Endothelial cell of umbilical vein (primary cell): ENCODE data around the gene RPL12. TPM values are rescaled to one million over a fixed set of nuclear protein-coding genes. Genes with fewer than 3 reads are reported as not detected.

Experiments
- BruUV-seq: library from RNA; stranded (reverse); fragments of 400-500 nt; replicated peaks from 2 replicates; lab custom pipeline; 2021; lab: Mats Ljungman, UMichigan
- CTCF ChIA-PET: fragments of 300-600, 350-600 bp; sonication (Branson Sonifier 250); formaldehyde crosslinking; loops from one replicate; lab custom pipeline; 2021; ENCODE audit warnings: antibody characterized with exemption, inconsistent platforms; lab: Charles Lee
- POLR2A ChIA-PET: fragments of 300-600, 350-600 bp; sonication (Branson Sonifier 250); formaldehyde crosslinking; loops from one replicate; lab custom pipeline; 2021; ENCODE audit warnings: antibody characterized with exemption, inconsistent platforms; lab: Charles Lee
- DNase-seq: peaks from one replicate; pipeline ENCODE4 v3.0.0-alpha.2; 2011; ENCODE audit warnings: low read depth, low spot score
- FAIRE-seq: peaks from 2 replicates; lab custom pipeline; 2011; peaks lifted over from hg19 to GRCh38; lab: Jason Lieb, UNC
- H2AFZ ChIP-seq: 2 replicates; pipeline ENCODE4 v1.6.0; 2012; ENCODE audit warnings: low read depth, low read length, control low read depth, inconsistent platforms
- H3K27ac ChIP-seq: 2 replicates; pipeline ENCODE4 v1.5.1; 2011; ENCODE audit warnings: low read depth, mild to moderate bottlenecking, control low read depth, low read length, moderate library complexity; ENCODE audit not compliant: insufficient read depth
- H3K27me3 ChIP-seq, 2 experiments: 2 replicates each; pipeline versions ENCODE4 v1.6.0 to v1.6.1; 2011; ENCODE audit warnings: low read length in 2 of 2, mixed read lengths in 1 of 2; ENCODE audit not compliant: control insufficient read depth in 2 of 2, insufficient read depth in 2 of 2
- H3K36me3 ChIP-seq, 2 experiments: 2 replicates in 1 of 2; 3 replicates in 1 of 2; pipeline ENCODE4 v1.5.1; 2011; ENCODE audit warnings: low read length in 2 of 2, mild to moderate bottlenecking in 1 of 2, moderate library complexity in 1 of 2; ENCODE audit not compliant: control insufficient read depth in 2 of 2, insufficient read depth in 2 of 2; ENCODE audit errors: extremely low read depth in 1 of 2
- H3K4me1 ChIP-seq: 3 replicates; pipeline ENCODE4 v1.5.1; 2011; ENCODE audit warnings: mild to moderate bottlenecking, low read length; ENCODE audit not compliant: control insufficient read depth, insufficient read depth; ENCODE audit errors: extremely low read depth
- H3K4me2 ChIP-seq: 2 replicates; pipeline ENCODE4 v1.6.1; 2011; ENCODE audit warnings: low read length, control low read depth, mixed read lengths; ENCODE audit not compliant: insufficient read depth
- H3K4me3 ChIP-seq, 3 experiments: fragments of 200-600 bp in 1 of 3; sonication (generic), shearing (Covaris generic) in 1 of 3; replicated peaks in 1 of 3; 2 replicates each; pipeline ENCODE4 v1.5.1; 2011 to 2016; ENCODE audit warnings: control low read depth in 3 of 3, low read length in 3 of 3, mild to moderate bottlenecking in 2 of 3, inconsistent platforms in 1 of 3, low read depth in 1 of 3, moderate library complexity in 1 of 3; ENCODE audit not compliant: insufficient read depth in 1 of 3
- H3K79me2 ChIP-seq: 2 replicates; pipeline ENCODE4 v1.6.0; 2012; ENCODE audit warnings: low read length, inconsistent platforms; ENCODE audit not compliant: control insufficient read depth, insufficient read depth
- H3K9ac ChIP-seq: replicated peaks from 2 replicates; pipeline ENCODE3; 2011; ENCODE audit warnings: low read length, control low read depth; ENCODE audit not compliant: insufficient read depth; ENCODE audit errors: extremely low read depth
- H3K9me1 ChIP-seq: replicated peaks from 3 replicates; pipeline ENCODE4 v1.6.0; 2011; ENCODE audit warnings: mild to moderate bottlenecking, low read length; ENCODE audit not compliant: control insufficient read depth, insufficient read depth; ENCODE audit errors: extremely low read depth
- H3K9me3 ChIP-seq: replicated peaks from 2 replicates; pipeline ENCODE4 v1.5.1; 2012; ENCODE audit warnings: low read length, inconsistent platforms; ENCODE audit not compliant: control insufficient read depth, insufficient read depth
- H4K20me1 ChIP-seq: replicated peaks from 2 replicates; pipeline ENCODE3; 2011; ENCODE audit warnings: mild to moderate bottlenecking, low read length; ENCODE audit not compliant: control insufficient read depth, insufficient read depth; ENCODE audit errors: extremely low read depth
- CTCF ChIP-seq, 2 donors: IDR thresholded peaks; 1 replicate in 1 of 2; 2 replicates in 1 of 2; pipeline ENCODE4 v1.5.1; 2011; ENCODE audit warnings: low read length in 2 of 2, mild to moderate bottlenecking in 2 of 2, moderate library complexity in 2 of 2, control low read depth in 1 of 2, inconsistent platforms in 1 of 2, low read depth in 1 of 2; ENCODE audit not compliant: insufficient read depth in 1 of 2; ENCODE audit errors: extremely low read depth in 1 of 2
- EZH2 ChIP-seq: IDR thresholded peaks from 2 replicates; pipeline ENCODE4 v1.6.1; 2012; ENCODE audit warnings: borderline replicate concordance, low read depth, mild to moderate bottlenecking, moderate library complexity, low read length, inconsistent platforms; ENCODE audit not compliant: severe bottlenecking
- FOS ChIP-seq: IDR thresholded peaks from 2 replicates; pipeline ENCODE4 v1.6.1; 2011; ENCODE audit warnings: mild to moderate bottlenecking, low read length, moderate library complexity, borderline replicate concordance; ENCODE audit not compliant: insufficient read depth
- GATA2 ChIP-seq: IDR thresholded peaks from 2 replicates; pipeline ENCODE4 v1.7.0; 2011; ENCODE audit warnings: low read depth, mild to moderate bottlenecking, moderate library complexity, mixed read lengths, low read length; ENCODE audit not compliant: insufficient read length, insufficient read depth
- JUN ChIP-seq: IDR thresholded peaks from 2 replicates; pipeline ENCODE4 v1.6.1; 2011; ENCODE audit warnings: borderline replicate concordance, low read depth; ENCODE audit not compliant: insufficient read length, insufficient read depth
- MAX ChIP-seq: IDR thresholded peaks from 2 replicates; pipeline ENCODE4 v1.6.1; 2011; ENCODE audit not compliant: insufficient read depth, insufficient read length
- MYC ChIP-seq: IDR thresholded peaks from one replicate; pipeline ENCODE4 v1.6.1; 2011; ENCODE audit warnings: mild to moderate bottlenecking, low read depth, low read length
- POLR2A ChIP-seq: IDR thresholded peaks from 2 replicates; pipeline ENCODE4 v1.6.1; 2012; ENCODE audit warnings: low read depth, mild to moderate bottlenecking, control low read depth, low read length
- POLR2AphosphoS5 ChIP-seq: IDR thresholded peaks from 2 replicates; pipeline ENCODE4 v1.6.1; 2012; ENCODE audit warnings: low read depth, mild to moderate bottlenecking, control low read depth, low read length, moderate library complexity; ENCODE audit not compliant: insufficient read depth
- dilution Hi-C: fragments of 300-500 bp; cut with MboI; formaldehyde crosslinking; loops from one replicate; pipeline ENCODE4 v1.15.0; 2019; ENCODE audit warnings: low sequenced_read_pairs; ENCODE audit not compliant: extremely low pct_ligation_motif_present
- intact Hi-C: fragments of 100-400 bp; cut with micrococcal nuclease; formaldehyde crosslinking; loops from one replicate; pipeline ENCODE4 v1.10.0; 2022
- polyA plus RNA-seq, 4 experiments: library from polyadenylated mRNA; depleted of rRNA in 3 of 4; stranded (reverse) in 3 of 4; unstranded in 1 of 4; fragments of >200 nt; gene quantifications; 2 replicates each; pipeline versions ENCODE4 v1.2.1 to v1.2.3, GENCODE V29; 2011 to 2012; ENCODE audit warnings: missing spikeins in 1 of 4
- total RNA-seq: library from RNA; stranded (reverse); gene quantifications from 2 replicates; pipeline ENCODE4 v1.2.3, GENCODE V29; 2021

RPL12 gene
- total and polyA plus RNA-seq, 2 donors (not counting 3 experiments of a cell fraction or from before 2014, with no cell fraction given): 1,231 to 3,007 TPM

GRCh38 chr9:127426756-127427155 is 24.4 kb downstream of the RPL12 start:
- no peaks in the 10 kb centered on the region for H3K9me1 ChIP-seq
- peaks cover 25% of the 10 kb centered on the region for H3K4me1 ChIP-seq
- no peak for DNase-seq
- CTCF ChIA-PET: no interaction called here
- H3K9me3 ChIP-seq: no peaks in the 10 kb centered on the region
- no peaks in the 10 kb centered on the region for H3K27me3 ChIP-seq
- H2AFZ ChIP-seq: no peak overlapping the region
- FAIRE-seq: no peak
- peaks cover 2% of the 10 kb centered on the region in 2 experiments for H3K36me3 ChIP-seq
- peaks cover 43% of the 10 kb centered on the region for H3K79me2 ChIP-seq
- no peak overlapping the region for H3K27ac ChIP-seq
- no peak overlapping the region for H3K4me2 ChIP-seq
- TF ChIP-seq POLR2AphosphoS5: no peak
- no peak for TF ChIP-seq MAX
- TF ChIP-seq EZH2: no peak
- TF ChIP-seq GATA2: no peak
- TF ChIP-seq POLR2A: no peak
- no peak for TF ChIP-seq MYC
- TF ChIP-seq JUN: no peak
- TF ChIP-seq CTCF (IDR thresholded peaks at IDR 0.05; ENCODE audit: extremely low read depth in 1 of 2, insufficient read depth in 1 of 2, low read depth in 1 of 2, low read length in 2 of 2): no peak
- TF ChIP-seq FOS: no peak
- no TSS peak for BruUV-seq
- intact Hi-C loops (no loop called here), dilution Hi-C loops (no loop called here)
- H4K20me1 ChIP-seq: no peaks in the 10 kb centered on the region
- POLR2A ChIA-PET: no interaction called here
- H3K4me3 ChIP-seq: no peak overlapping the region
- no peak overlapping the region for H3K9ac ChIP-seq
